H1 (cell line): ENCODE results near the gene HTRA1. TPM values are rescaled to one million over a fixed set of nuclear protein-coding genes. Genes with fewer than 3 reads are reported as not detected.

ENCODE experiments used
- CHD2 ChIP-seq: IDR thresholded peaks from 2 replicates; pipeline ENCODE4 v1.6.1; 2012; ENCODE audit warnings: low read length, improper control_type of control experiment
- KDM1A ChIP-seq: fragments of 200-600, 300-600 bp; sonication (generic); IDR thresholded peaks from 2 replicates; pipeline ENCODE4 v1.7.1; 2016; ENCODE audit warnings: mild to moderate bottlenecking, low read length, borderline replicate concordance
- RBBP5 ChIP-seq: IDR thresholded peaks from 2 replicates; pipeline ENCODE4 v1.7.1; 2012; ENCODE audit warnings: low read depth, mild to moderate bottlenecking, inconsistent platforms, low read length, moderate library complexity, borderline replicate concordance
- RFX5 ChIP-seq: IDR thresholded peaks from 2 replicates; pipeline ENCODE4 v1.6.1; 2011; ENCODE audit warnings: low read depth, low read length, improper control_type of control experiment, borderline replicate concordance
- SP4 ChIP-seq: IDR thresholded peaks from 2 replicates; pipeline ENCODE4 v1.6.1; 2012; ENCODE audit warnings: low read length, inconsistent platforms
- polyA plus RNA-seq, 7 experiments: library from polyadenylated mRNA; depleted of rRNA in 3 of 7; stranded (reverse) in 5 of 7; unstranded in 2 of 7; fragments of >200 nt in 5 of 7; fragments of 200-250 nt in 2 of 7; gene quantifications; 1 replicate in 5 of 7; 2 replicates in 1 of 7; 4 replicates in 1 of 7; pipeline versions ENCODE4 v1.2.1 to v1.2.3, GENCODE V29; 2011 to 2013; ENCODE audit warnings: missing spikeins in 2 of 7, mixed read lengths in 2 of 7
- total RNA-seq: library from RNA; stranded (reverse); fragmentation: NEBNext Ultra II Directional; extraction: Animal tissue kit (Norgen Biotek cat#: 25700); gene quantifications from 2 replicates; pipeline ENCODE4 v1.2.1, GENCODE V29; 2021

HTRA1 gene
- total and polyA plus RNA-seq, 2 of the 8 experiments (the other 6 are each of a cell fraction or from before 2014, with no cell fraction given): 15.8 to 20.1 TPM

GRCh38 chr10:122477436-122477835 lies 16.1 kb downstream of the HTRA1 start (continued):
- TF ChIP-seq RBBP5: no peak
- TF ChIP-seq KDM1A: no peak
- no peak for TF ChIP-seq RFX5
- TF ChIP-seq SP4: no peak
- no peak for TF ChIP-seq CHD2
